HepG2 (cell line): ENCODE results near the gene RB1. TPM values are rescaled to one million over a fixed set of nuclear protein-coding genes. Genes with fewer than 3 reads are reported as not detected.

ENCODE experiments used
- ATF6 ChIP-seq: sonication (generic); formaldehyde crosslinking; conservative IDR thresholded peaks from 2 replicates; pipeline ENCODE4 v1.4.0; 2020; ENCODE audit warnings: missing genetic modification reagents
- KDM2A ChIP-seq: sonication (generic); formaldehyde crosslinking; IDR thresholded peaks from 2 replicates; pipeline ENCODE4 v1.4.0; 2020; ENCODE audit warnings: low read depth, missing genetic modification reagents, borderline replicate concordance
- SKIL ChIP-seq: sonication (generic); formaldehyde crosslinking; IDR thresholded peaks from 2 replicates; pipeline ENCODE4 v1.8.0; 2022; ENCODE audit warnings: missing genetic modification reagents, mild to moderate bottlenecking, moderate library complexity, borderline replicate concordance
- THAP9 ChIP-seq: sonication (generic); formaldehyde crosslinking; IDR thresholded peaks from 2 replicates; pipeline ENCODE4; 2020; ENCODE audit warnings: missing genetic modification reagents, mild to moderate bottlenecking, borderline replicate concordance
- ZFP41 ChIP-seq: sonication (generic); formaldehyde crosslinking; IDR thresholded peaks from 2 replicates; pipeline ENCODE4 v1.4.0; 2020; ENCODE audit warnings: mild to moderate bottlenecking, missing genetic modification reagents, borderline replicate concordance
- ZKSCAN5 ChIP-seq: sonication (generic); formaldehyde crosslinking; IDR thresholded peaks from 2 replicates; pipeline ENCODE4 v1.5.1; 2020; ENCODE audit warnings: mild to moderate bottlenecking, missing genetic modification reagents
- ZNF138 ChIP-seq: sonication (generic); formaldehyde crosslinking; IDR thresholded peaks from 2 replicates; pipeline ENCODE4 v1.5.0; 2020; ENCODE audit warnings: mild to moderate bottlenecking, low read depth, missing genetic modification reagents
- ZNF292 ChIP-seq: sonication (generic); formaldehyde crosslinking; IDR thresholded peaks from 2 replicates; pipeline ENCODE4 v1.8.1; 2022; ENCODE audit warnings: mild to moderate bottlenecking, low read depth, missing genetic modification reagents, borderline replicate concordance
- ZNF451 ChIP-seq: sonication (generic); formaldehyde crosslinking; IDR thresholded peaks from 2 replicates; pipeline ENCODE4 v1.5.0; 2020; ENCODE audit warnings: mild to moderate bottlenecking, missing genetic modification reagents
- ZNF549 ChIP-seq: sonication (generic); formaldehyde crosslinking; IDR thresholded peaks from 2 replicates; pipeline ENCODE4 v1.5.0; 2020; ENCODE audit warnings: missing genetic modification reagents
- ZSCAN20 ChIP-seq: sonication (generic); formaldehyde crosslinking; IDR thresholded peaks from 2 replicates; pipeline ENCODE4 v1.4.0; 2020; ENCODE audit warnings: missing genetic modification reagents, mild to moderate bottlenecking, borderline replicate concordance
- polyA plus RNA-seq, 8 experiments: library from polyadenylated mRNA; depleted of rRNA in 3 of 8; stranded (reverse) in 7 of 8; unstranded in 1 of 8; fragments of >200 nt; fragmentation: Illumina TruSeq in 4 of 8; extraction: Trizol in 4 of 8; gene quantifications; 2 replicates each; pipeline versions ENCODE4 v1.2.1 to v1.2.3, GENCODE V29; 2011 to 2016; ENCODE audit warnings: low read depth in 4 of 8, missing spikeins in 1 of 8, mixed read lengths in 1 of 8; ENCODE audit not compliant: insufficient read depth in 1 of 8
- total RNA-seq, 5 experiments: library from RNA; depleted of rRNA; stranded (reverse); fragments of >200 nt; fragmentation: Illumina TruSeq; extraction: Trizol; gene quantifications; 2 replicates each; pipeline ENCODE4 v1.2.3, GENCODE V29; 2016; ENCODE audit warnings: low read depth in 1 of 5
- TF ChIP-seq, protein P1 (sequence below): sonication (generic); formaldehyde crosslinking; IDR thresholded peaks from 2 replicates; pipeline ENCODE4 v1.5.1; 2020; ENCODE audit warnings: missing genetic modification reagents, mild to moderate bottlenecking, borderline replicate concordance
- TF ChIP-seq, protein P2 (sequence below): sonication (generic); formaldehyde crosslinking; IDR thresholded peaks from 2 replicates; pipeline ENCODE4 v1.4.0; 2020; ENCODE audit warnings: missing genetic modification reagents

RB1 gene
- total and polyA plus RNA-seq, 2 of the 13 experiments (the other 11 are each of a cell fraction or from before 2014, with no cell fraction given) = 15.6 to 23.7 TPM

DNA sequence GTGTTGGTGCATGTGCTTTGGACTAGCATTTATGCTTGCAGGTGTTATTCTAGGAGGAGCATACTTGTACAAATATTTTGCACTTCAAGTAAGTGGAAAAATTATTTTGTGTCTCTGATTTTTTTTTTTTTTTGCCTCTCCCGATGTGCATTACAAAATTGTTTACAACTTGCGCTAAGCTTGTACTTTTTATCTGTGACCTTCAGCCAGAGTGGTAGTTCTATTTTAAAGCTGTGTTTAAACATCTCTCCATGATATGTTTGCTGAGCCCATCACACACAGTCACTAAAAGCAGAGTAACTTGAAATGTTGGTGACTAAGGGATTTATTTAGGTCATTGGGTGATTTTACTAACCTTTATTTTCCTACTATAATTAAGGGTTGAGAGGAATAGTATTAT is 49.7 kb upstream of the RB1 start (continued):
- TF ChIP-seq THAP9 (CRISPR knock-in tag) (no peak), ZNF138 (CRISPR knock-in tag) (no peak), ATF6 (CRISPR knock-in tag) (no peak), ZNF549 (CRISPR knock-in tag) (no peak), ZNF451 (CRISPR knock-in tag) (no peak), ZNF292 (CRISPR knock-in tag) (no peak), ZSCAN20 (no peak), KDM2A (CRISPR knock-in tag) (no peak), SKIL (CRISPR knock-in tag) (no peak), ZKSCAN5 (CRISPR knock-in tag) (no peak), ZFP41 (CRISPR knock-in tag) (no peak)
- TF ChIP-seq, protein P1, sequence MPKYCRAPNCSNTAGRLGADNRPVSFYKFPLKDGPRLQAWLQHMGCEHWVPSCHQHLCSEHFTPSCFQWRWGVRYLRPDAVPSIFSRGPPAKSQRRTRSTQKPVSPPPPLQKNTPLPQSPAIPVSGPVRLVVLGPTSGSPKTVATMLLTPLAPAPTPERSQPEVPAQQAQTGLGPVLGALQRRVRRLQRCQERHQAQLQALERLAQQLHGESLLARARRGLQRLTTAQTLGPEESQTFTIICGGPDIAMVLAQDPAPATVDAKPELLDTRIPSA = no peak
- TF ChIP-seq, protein P2, sequence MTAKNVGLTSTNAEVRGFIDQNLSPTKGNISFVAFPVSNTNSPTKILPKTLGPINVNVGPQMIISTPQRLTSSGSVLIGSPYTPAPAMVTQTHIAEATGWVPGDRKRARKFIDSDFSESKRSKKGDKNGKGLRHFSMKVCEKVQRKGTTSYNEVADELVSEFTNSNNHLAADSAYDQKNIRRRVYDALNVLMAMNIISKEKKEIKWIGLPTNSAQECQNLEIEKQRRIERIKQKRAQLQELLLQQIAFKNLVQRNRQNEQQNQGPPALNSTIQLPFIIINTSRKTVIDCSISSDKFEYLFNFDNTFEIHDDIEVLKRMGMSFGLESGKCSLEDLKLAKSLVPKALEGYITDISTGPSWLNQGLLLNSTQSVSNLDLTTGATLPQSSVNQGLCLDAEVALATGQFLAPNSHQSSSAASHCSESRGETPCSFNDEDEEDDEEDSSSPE = no peak
